Neural progenitor cell (in vitro differentiated cells): ENCODE measurements around the gene ZCCHC3.

Experiments
- CTCF ChIP-seq: fragments of 200-600 bp; sonication (generic); IDR thresholded peaks from 2 replicates; pipeline ENCODE4 v1.5.1; 2017; ENCODE audit warnings: antibody characterized with exemption, mild to moderate bottlenecking
- EZH2 ChIP-seq: fragments of 200-600 bp; sonication (generic); IDR thresholded peaks from 2 replicates; pipeline ENCODE4 v1.6.1; 2017; ENCODE audit warnings: antibody characterized with exemption, mild to moderate bottlenecking, moderate library complexity
- EZH2phosphoT487 ChIP-seq: fragments of 200-600 bp; sonication (generic); IDR thresholded peaks from 2 replicates; pipeline ENCODE4 v1.6.1; 2017; ENCODE audit warnings: antibody characterized with exemption

GRCh38 chr20:278607-279571, 18.5 kb upstream of the ZCCHC3 start:
- TF ChIP-seq CTCF (peak; percentile 24), EZH2phosphoT487 (no peak), EZH2 (no peak)
